Measurements from ENCODE around the gene PDHX.

Gene PDHX

DNA sequence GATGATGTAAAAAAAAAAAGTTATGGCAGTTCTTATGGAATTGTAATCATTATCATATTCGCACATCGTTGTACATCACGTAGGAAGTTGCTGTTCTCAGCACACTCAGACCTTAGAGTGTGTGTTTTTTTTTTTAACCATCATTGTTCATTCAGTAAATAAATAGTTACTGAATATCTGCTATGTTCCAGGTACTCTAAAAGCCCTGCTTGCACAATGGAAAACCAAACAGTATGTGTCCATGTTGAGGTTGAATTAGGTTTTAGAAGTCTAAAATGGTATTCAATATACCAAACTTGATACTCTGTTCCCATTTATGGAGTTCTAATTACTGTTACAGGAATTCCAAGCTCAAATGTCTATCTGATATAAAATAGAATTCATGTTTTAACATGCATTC is 41.2 kb downstream of the PDHX start:
- no peak for DNase-seq (ENCODE audit: low read depth)

DNA sequence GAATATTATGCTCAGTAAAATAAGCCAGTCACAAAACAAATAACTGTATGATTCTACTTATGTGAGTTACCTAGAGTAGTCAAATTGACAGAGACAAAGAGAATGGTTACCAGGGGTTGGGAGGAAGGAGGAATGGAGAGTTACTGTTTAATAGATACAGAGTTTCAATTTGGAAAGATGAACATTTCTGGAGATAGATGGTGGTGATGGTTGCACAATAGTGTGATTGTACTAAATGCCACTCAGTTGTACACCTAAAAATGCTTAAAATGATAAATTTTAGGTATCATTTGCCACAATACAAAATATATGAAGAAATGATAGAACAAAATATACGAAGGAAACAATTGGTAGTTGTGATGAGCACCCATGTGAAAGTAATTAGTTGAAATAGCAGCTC is 43.4 kb downstream of the PDHX start:
- no peak for DNase-seq (ENCODE audit: low read depth)

DNA sequence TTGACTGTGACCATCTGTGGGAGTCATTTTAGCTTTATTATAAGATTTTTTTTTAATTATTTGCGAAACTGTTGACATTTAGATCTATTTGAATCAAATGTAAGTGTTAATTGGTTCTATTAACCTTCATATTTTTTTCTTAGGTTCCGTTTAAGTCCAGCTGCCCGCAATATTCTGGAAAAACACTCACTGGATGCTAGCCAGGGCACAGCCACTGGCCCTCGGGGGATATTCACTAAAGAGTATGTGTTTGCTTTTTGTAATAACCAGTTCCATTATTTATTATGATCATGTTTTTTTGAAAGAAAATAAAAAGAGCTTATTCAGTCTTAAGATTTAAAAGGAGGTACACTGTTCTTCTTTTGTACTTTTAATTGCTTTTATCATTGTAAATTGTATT is 43.9 kb downstream of the PDHX start:
- no peak for DNase-seq (ENCODE audit: low read depth)

GRCh38 chr11:34962034-34962433 is 45.6 kb downstream of the PDHX start:
- DNase-seq (ENCODE audit: low read depth): no peak

GRCh38 chr11:34963351-34963750 is 46.9 kb downstream of the PDHX start:
- DNase-seq (ENCODE audit: low read depth): no peak

DNA sequence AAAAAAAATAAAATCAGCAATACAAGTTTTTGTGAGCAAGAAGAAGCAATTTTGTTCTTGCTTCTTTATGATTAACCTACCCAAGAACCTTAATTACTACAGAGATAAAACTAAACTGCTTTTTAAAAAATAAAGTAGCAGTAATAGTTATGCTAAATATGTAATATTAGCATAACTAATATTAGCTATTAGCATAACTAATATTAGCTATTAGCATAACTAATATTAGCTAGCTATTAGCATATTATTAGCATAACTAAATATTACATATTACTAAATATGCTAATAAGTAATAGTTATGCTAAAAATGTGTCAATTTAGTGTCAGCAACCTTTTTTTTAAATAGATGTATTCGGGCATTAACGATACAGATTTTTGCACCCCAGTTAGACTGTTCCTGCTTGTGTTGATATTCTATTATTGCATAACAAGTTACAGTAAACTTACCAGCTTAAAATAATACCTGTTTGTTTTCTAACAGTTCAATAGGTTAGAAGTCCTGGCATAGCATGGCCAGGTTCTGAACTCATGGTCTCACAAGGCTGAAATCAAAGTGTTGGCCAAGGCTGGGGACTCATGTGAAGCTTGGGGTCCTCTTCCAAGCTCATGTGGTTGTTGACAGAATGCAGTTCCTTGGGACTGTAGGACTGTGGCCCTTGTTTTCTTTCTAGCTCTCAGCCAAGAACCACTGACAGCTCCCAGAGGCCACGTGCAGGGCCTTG is 48.4 kb downstream of the PDHX start:
- no peak for DNase-seq (ENCODE audit: low read depth)

GRCh38 chr11:34968862-34969261 is 52.4 kb downstream of the PDHX start:
- DNase-seq (ENCODE audit: low read depth): no peak

- DNase-seq (ENCODE audit: low read depth): no peak
These were observed 53.6 kb downstream of the PDHX start for GRCh38 chr11:34970033-34970432.

GRCh38 chr11:34970480-34970879 is 54.1 kb downstream of the PDHX start:
- DNase-seq (ENCODE audit: low read depth): no peak

- DNase-seq (ENCODE audit: low read depth): no peak
These were observed 55.5 kb downstream of the PDHX start for GRCh38 chr11:34971928-34972327.

GRCh38 chr11:34972366-34972765 is 55.9 kb downstream of the PDHX start:
- DNase-seq (ENCODE audit: low read depth): no peak

GRCh38 chr11:34972892-34973291 is 56.5 kb downstream of the PDHX start:
- no peak for DNase-seq (ENCODE audit: low read depth)

DNA sequence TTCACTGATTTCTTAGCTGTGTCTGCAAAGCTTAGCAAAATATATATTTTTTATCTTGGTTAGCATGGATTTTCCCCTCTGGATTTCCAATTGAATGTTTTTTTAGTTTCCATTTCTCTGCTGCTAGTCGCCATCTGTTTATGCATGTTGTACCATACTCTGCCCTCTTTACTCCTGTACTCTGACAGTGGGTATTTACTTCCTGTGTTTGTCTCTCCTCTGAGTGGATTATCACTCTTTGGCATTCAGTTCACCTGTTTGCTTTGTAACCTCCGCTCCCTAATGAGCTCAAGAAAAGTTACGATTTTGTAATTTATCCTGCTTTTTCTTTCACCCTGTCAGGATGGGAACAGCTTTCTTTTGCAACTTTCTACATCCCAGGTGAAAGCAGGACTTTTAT is 59.1 kb downstream of the PDHX start:
- no peak for DNase-seq (ENCODE audit: low read depth)

GRCh38 chr11:34976496-34977088 is 60.2 kb downstream of the PDHX start:
- DNase-seq (ENCODE audit: low read depth): no peak

DNA sequence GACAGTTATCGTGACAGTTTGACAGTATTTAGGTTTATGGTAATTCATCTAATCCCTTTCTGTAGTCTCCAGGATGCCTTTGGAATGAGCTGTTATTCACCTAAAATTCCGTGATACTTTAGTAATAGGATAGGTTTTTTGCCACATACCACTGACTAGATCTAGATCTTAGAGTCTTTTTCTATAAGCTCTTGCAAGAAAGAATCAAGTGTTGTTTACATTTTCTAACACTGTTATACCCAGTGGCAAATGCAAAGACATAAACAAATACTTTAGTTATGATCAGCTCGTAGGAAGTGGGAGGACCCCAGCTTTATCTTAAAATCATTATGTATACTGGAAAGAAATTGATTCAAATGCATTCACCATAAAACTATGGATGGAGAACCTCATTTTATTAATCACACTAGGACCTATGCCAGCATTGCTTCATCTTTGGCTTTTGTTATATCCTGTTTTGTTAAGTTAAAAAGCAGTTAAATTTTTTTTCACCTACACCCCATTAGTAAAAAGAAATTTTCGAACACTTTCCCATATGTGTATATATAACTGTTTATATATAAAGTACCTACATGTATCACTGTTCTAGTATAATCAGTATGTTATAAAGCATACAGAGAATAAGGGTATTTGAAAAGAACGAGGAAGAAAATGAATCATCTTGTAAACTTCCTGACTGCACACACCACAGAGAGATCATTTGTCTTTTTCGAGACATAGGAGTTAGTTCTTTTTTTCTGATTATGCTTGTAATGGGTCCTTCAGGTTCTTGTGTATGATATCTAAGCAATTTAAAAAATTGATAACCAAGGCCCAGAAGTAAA is 60.9 kb downstream of the PDHX start:
- DNase-seq (ENCODE audit: low read depth): peak; percentile 42

DNA sequence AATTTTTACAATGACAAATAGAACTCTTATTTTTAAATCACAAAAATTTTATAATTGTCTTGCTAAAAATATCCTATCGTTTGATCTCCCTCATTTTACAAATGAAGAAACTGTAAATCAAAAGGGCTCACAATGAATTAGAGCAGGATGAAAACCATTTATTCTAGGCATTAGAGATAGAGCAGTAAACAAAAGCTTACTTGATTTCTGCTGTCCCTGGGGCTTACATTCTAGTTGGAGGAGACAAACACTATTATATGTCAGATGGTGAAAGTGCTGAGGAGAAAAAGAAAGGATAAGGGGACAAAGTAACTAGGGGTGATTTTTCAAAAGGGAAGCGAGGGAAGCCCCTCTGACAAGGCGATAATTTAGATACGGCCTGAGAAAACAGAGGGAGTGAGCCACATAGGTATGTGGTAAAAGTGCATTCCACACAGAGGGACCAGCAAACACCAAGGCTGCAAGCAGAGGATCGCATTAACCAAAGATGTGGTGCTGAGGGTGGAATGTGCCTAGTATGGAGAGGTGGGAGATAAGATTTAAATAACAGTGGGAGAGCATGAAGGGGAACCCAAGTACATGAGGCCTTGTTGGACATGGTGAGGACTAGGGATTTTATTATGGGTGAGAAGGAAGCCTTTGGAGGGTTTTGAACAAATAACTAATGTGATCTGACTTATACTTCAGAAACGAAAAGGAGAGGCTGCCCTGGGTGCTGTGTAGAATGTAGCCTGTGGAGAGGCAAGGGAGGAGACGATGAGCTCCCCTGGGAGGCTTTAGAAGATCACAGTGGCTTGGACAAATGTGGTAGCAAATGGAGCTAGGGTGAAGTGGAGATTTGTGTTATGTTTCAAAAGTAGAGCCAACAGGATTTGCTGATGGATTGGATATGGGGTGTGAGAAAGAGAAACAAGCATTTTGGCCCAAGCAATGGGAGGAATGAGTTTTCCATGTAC is 62.1 kb downstream of the PDHX start:
- no peak for DNase-seq (ENCODE audit: low read depth)

DNA sequence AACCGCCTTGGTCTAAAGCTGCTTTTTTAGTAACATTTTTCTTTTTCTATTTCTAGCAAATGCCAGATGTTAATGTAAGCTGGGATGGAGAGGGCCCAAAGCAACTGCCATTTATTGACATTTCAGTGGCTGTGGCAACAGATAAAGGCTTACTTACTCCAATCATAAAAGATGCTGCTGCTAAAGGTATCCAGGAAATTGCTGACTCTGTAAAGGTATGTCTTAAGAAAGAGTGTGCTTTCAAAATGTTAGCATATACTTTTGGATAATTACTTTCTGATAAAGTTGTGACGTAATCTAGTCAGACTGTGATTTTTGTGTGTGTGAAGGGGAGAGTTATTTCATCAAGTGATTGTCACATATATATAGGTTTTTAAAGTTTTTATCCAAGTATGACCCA is 68.1 kb downstream of the PDHX start:
- no peak for DNase-seq (ENCODE audit: low read depth)

DNA sequence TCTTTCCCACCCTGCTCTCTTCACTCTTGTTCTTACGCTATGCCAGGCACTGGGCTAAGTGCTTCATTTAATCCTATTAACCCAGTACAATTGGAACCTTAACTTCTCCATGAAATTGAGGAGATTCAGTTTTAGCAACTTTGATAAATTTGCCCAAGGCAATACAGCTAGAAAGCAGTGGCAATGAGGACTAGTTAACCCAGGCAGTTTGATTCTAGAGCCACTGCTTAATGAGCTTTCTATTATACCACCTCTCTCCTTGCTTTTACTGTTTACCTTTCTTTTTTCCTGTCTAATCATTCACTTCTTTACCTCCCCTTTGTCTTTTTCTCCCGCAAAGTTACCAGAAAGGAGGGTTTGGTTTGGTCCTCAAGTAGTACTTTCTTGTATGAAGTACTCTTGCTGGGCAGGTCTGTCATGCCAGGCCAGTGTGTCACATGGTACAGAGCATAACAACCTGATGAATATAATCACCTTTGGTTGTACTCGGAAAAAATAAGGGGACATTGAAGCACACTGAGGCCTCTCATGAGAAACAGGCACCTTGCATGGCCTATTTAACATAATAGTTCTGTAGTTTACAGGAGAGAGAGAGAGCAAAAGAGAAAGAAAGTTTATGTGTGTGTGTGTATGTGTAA is 70.6 kb downstream of the PDHX start:
- no peak for DNase-seq (ENCODE audit: low read depth)

DNA sequence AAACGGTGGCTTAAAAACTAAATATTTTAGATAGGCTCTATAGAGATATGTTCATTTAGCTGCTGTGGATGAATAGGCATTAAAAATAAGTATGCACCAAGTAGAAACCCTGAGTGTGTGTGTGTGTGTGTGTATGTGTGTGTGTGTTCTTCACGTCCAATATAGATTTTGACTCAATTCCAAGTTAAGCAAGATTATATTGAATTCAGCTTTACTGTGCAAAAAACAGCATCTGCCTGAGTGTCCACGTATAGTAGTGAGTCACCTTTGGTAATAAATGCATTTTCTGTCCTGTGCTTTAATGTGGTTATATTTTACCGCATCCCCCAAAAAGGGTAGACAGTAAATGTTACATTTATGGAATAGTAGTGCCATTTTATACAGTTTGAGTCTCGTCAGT is 71.2 kb downstream of the PDHX start:
- no peak for DNase-seq (ENCODE audit: low read depth)

GRCh38 chr11:34988294-34989255 is 72.2 kb downstream of the PDHX start:
- DNase-seq (ENCODE audit: low read depth): no peak

Data from stromal cell of bone marrow (primary cell).